DMS79 treated with DMSO at 0.1 percent for 48 hours (cell line): ENCODE results near the gene TRAPPC2B.
"Not testable (repeated sequence)": the region's sequence is repeated elsewhere in the genome, so short reads cannot be mapped to it uniquely, and the experiment has no call there.

Source experiments
- DNase-seq: peaks from one replicate; lab custom pipeline; 2025; lab: John Stamatoyannopoulos, UW

TRAPPC2B gene

DNA sequence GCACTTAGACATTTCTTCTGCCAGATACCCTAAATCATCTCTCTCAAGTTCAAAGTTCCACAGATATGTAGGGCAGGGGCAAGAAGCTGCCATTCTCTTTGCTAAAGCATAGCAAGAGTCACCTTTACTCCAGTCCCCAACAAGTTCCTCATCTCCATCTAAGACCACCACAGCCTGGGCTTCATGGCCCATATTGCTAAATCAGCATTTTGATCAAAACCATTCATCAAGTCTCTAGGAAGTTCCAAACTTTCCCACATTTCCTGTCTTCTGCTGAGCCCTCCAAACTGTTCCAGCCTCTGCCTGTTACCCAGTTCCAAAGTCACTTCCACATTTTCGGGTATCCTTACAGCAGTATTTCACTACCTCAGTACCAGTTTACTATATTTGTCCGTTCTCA lies 11.3 kb downstream of the TRAPPC2B start:
- not testable (repeated sequence) for DNase-seq

- no peak for DNase-seq
Measured at GRCh38 chr19:57376151-57376550, 12.8 kb downstream of the TRAPPC2B start.

GRCh38 chr19:57377498-57378146 lies 14.3 kb downstream of the TRAPPC2B start:
- DNase-seq: no peak

GRCh38 chr19:57380923-57381322 lies 17.6 kb downstream of the TRAPPC2B start:
- DNase-seq: no peak

DNA sequence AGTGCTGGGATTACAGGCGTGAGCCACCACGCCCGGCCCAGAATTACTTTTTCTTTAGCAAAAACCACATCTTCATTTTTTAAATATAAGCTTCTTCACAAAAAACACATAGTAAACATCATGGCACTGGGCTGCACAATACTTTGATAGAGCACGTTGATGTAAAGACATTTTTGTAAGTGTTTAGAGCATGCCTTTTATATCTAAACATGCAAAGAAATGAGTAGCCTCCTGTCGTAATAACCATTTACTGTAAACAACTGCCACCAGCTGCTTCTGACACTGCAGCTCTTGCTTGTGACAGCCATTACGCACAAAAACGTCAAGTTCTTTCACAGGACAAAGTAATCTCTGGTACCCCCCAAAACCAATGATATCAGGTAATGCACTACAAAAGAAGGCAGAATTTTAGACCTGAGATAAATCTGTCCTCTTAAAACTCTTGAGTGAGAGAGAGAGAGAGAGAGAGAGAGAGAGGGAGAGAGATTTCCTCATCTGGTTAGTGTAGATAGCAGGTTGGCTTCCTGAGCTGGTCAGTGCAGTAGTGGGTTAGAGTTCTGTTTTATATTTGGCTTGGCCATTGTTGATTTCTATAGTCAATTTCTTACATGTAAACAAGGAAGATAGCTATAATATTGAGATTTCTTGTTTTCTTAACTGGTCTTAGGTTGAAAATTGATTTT lies 19.6 kb downstream of the TRAPPC2B start:
- DNase-seq: no peak

GRCh38 chr19:57389194-57389729 lies 25.9 kb downstream of the TRAPPC2B start:
- DNase-seq: no peak

DNA sequence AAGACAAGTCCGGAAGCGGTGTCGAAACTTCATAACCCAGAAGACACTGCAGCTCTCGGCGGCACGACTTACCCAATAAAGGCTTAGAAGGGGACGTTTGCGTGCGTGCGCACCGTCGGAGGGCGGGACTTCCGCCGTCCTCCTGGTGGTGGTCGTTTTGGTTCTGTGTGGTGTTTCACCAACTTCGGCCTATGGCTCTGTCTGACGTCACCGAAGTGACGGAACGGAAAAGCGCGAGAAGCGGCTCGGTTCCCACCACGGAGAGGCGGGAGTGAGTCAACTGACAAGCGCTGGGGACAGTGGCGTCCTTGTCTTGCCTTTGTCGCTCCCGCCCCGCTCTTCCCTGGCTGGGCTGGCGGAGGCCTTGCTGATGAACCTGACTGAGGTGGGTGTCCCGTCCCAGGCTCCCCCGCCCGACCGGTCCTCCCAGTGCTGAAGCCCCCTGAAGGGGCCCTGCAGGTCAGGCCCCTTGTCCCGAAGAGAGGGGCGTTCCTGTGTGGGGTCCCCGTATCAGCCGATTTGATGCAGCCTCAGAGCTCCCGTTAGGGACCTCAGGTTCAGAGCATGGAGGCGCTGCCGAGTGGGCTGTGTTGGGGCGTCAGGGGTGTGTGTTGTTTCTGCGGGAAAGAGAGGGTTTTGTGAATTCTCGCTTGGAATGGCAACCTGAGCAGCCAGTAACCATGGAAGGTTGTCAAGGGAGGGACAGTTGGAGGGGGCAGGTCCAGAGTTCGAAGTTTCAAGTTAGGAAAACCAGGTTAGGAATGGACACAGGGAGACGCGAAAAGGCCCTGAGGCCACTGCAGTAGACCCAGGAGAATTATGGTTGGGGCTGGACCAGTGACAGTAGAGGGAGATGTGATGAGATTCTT lies 26.6 kb downstream of the TRAPPC2B start, which contains the start of gene ZNF548:
ZNF548 (plus strand) TSS at position 125 of the 869 bp plus-strand sequence; CDS start at position 371, 246 bp downstream.
- DNase-seq: peak; percentile 94

GRCh38 chr19:57395710-57396109 lies 32.4 kb downstream of the TRAPPC2B start:
- DNase-seq: no peak

DNA sequence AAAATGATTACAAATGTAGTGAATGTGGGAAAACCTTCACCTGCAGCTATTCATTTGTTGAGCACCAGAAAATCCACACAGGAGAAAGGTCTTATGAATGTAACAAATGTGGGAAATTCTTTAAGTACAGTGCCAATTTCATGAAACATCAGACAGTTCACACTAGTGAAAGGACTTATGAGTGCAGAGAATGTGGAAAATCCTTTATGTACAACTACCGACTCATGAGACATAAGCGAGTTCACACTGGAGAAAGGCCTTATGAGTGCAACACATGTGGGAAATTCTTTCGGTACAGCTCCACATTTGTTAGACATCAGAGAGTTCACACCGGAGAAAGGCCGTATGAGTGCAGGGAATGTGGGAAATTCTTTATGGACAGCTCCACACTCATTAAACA lies 35.5 kb downstream of the TRAPPC2B start:
- no peak for DNase-seq

GRCh38 chr19:57403737-57404563 lies 40.6 kb downstream of the TRAPPC2B start:
- DNase-seq: no peak

- peak; percentile 49 for DNase-seq
Measured at GRCh38 chr19:57406516-57407123, 43.3 kb downstream of the TRAPPC2B start.

DNA sequence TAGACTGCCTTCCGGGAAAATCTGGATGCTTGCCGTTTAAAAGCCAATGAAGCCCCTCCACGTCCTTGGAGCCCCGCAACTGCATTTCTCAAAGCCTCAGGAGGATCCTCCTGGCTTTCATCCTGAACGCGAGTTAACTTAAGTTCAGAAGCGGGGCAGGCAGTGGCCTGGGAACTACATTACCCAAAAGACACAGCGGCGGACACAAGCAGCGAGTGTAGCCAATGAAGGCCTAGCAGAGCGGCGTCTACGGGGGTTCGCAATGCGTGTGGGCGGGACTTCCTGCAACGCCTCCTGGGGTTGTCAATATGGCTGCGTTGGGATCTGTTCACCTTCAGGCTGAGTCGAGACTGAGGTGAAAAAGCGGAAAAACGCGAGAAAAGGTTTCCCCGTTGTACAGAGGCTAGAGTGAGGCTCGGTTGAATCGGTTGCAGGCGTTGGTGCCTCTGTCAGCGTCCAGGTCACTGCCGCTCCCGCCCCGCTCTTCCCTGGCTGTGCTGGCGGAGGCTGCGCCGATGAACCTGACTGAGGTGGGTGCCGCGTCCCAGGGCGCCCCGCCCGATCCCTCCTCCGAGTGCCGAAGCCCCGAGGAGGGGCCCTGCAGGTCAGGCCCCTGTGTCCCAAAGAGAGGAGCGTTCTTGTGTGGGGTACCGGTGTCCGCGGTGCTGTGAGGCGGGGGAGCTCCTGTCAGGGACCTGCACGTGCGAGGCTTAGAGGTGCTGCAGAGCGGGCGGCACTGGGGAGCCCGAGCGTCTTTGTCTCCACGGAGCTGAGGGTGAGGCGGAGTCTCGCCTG lies 47.7 kb downstream of the TRAPPC2B start, which contains the start of gene ZNF17:
ZNF17 (plus strand) TSS at position 285 of the 795 bp plus-strand sequence. CDS start 2,455 bp downstream, outside the sequence.
- peak; percentile 86 for DNase-seq
